COR-L47 (cell line): ENCODE results near the gene DGKZ.

ENCODE experiments used
- DNase-seq: peaks from one replicate; lab custom pipeline; 2025; lab: John Stamatoyannopoulos, UW

DGKZ gene

GRCh38 chr11:46326813-46327416, 20.3 kb upstream of the DGKZ start:
- DNase-seq = peak; percentile 57

GRCh38 chr11:46327829-46328228, 19.4 kb upstream of the DGKZ start:
- peak; percentile 10 for DNase-seq

- no peak for DNase-seq
Observed at GRCh38 chr11:46330154-46330553, 17.1 kb upstream of the DGKZ start.

GRCh38 chr11:46330563-46331281, 16.5 kb upstream of the DGKZ start:
- DNase-seq = peak; percentile 13

- no peak for DNase-seq
Observed at GRCh38 chr11:46331282-46331984, 15.8 kb upstream of the DGKZ start.

GRCh38 chr11:46332093-46332567, 15.1 kb upstream of the DGKZ start:
- DNase-seq = no peak

- peak; percentile 26 for DNase-seq
Observed at GRCh38 chr11:46332568-46333393, 14.5 kb upstream of the DGKZ start.

GRCh38 chr11:46333394-46333947, 13.8 kb upstream of the DGKZ start:
- peak; percentile 25 for DNase-seq

GRCh38 chr11:46334211-46334610, 13.1 kb upstream of the DGKZ start:
- DNase-seq = no peak

- DNase-seq = no peak
Observed at GRCh38 chr11:46335271-46335670, 12.0 kb upstream of the DGKZ start.

GRCh38 chr11:46335890-46336562, 11.2 kb upstream of the DGKZ start:
- DNase-seq = no peak

GRCh38 chr11:46336563-46337180, 10.6 kb upstream of the DGKZ start:
- DNase-seq = no peak

- DNase-seq = no peak
Observed at GRCh38 chr11:46337626-46338345, 9.5 kb upstream of the DGKZ start.

GRCh38 chr11:46338636-46338987, 8.7 kb upstream of the DGKZ start:
- no peak for DNase-seq

- peak; percentile 98 for DNase-seq
Observed at GRCh38 chr11:46338988-46339666, 8.1 kb upstream of the DGKZ start.

GRCh38 chr11:46339816-46340215, 7.4 kb upstream of the DGKZ start:
- DNase-seq = no peak

- no peak for DNase-seq
Observed at GRCh38 chr11:46341454-46341853, 5.8 kb upstream of the DGKZ start.

- DNase-seq = no peak
Observed at GRCh38 chr11:46342239-46342638, 5.0 kb upstream of the DGKZ start.

GRCh38 chr11:46343520-46343919, 3.7 kb upstream of the DGKZ start:
- no peak for DNase-seq

- no peak for DNase-seq
Observed at GRCh38 chr11:46345131-46345597, 2.1 kb upstream of the DGKZ start.
